Mucosa of rectum (tissue), 2 donors: Measurements from ENCODE around the gene SRCIN1.

Experiments used
- H3K27ac ChIP-seq, 2 donors: one replicate each; pipeline ENCODE4 v1.7.0; 2013; ENCODE audit warnings: inconsistent platforms in 2 of 2, low read depth in 2 of 2, low read length in 2 of 2
- H3K27me3 ChIP-seq, 2 donors: one replicate each; pipeline ENCODE4 v1.7.0; 2013; ENCODE audit warnings: low read length in 2 of 2; ENCODE audit not compliant: control insufficient read depth in 2 of 2, insufficient read depth in 2 of 2
- H3K36me3 ChIP-seq, 2 donors: one replicate each; pipeline ENCODE4 v1.7.0; 2013; ENCODE audit warnings: low read length in 2 of 2; ENCODE audit not compliant: control insufficient read depth in 2 of 2, insufficient read depth in 2 of 2
- H3K4me1 ChIP-seq, 2 donors: one replicate each; pipeline ENCODE4 v1.7.0; 2013; ENCODE audit warnings: low read length in 2 of 2, mild to moderate bottlenecking in 1 of 2; ENCODE audit not compliant: control insufficient read depth in 2 of 2, insufficient read depth in 2 of 2
- H3K4me3 ChIP-seq, 2 donors: one replicate each; pipeline ENCODE4 v1.7.0; 2013; ENCODE audit warnings: low read length in 2 of 2
- H3K9ac ChIP-seq, 2 donors: one replicate each; pipeline ENCODE4 v1.7.0; 2013; ENCODE audit warnings: low read length in 2 of 2, low read depth in 1 of 2, mild to moderate bottlenecking in 1 of 2
- H3K9me3 ChIP-seq, 2 donors: one replicate each; pipeline ENCODE4 v1.7.0; 2013; ENCODE audit warnings: low read length in 2 of 2; ENCODE audit not compliant: control insufficient read depth in 2 of 2
- donor health status: healthy.
- donor health status: Normal muscosa, but diverticular disease.

The SRCIN1 gene

GRCh38 chr17:38587947-38588787 lies 17.6 kb downstream of the SRCIN1 start:
- H3K9ac ChIP-seq, result no peak overlapping the region
- H3K4me1 ChIP-seq, result peaks cover 8% of the 10 kb centered on the region in 2 donors
- no peak overlapping the region for H3K4me3 ChIP-seq

GRCh38 chr17:38587203-38587602 lies 18.5 kb downstream of the SRCIN1 start:
- Histone ChIP-seq H3K27me3 (peaks cover 9 to 21% of the 10 kb centered on the region in 2 donors), H3K27ac (no peak overlapping the region), H3K4me3 (no peak overlapping the region), H3K4me1 (peaks cover 8% of the 10 kb centered on the region in 2 donors), H3K9ac (no peak overlapping the region), H3K9me3 (no peaks in the 10 kb centered on the region), H3K36me3 (no peaks in the 10 kb centered on the region)

More at GRCh38 chr17:38587947-38588787, 17.6 kb downstream of the SRCIN1 start:
- Histone ChIP-seq H3K27ac (no peak overlapping the region), H3K9me3 (no peaks in the 10 kb centered on the region), H3K27me3 (peaks cover 10 to 21% of the 10 kb centered on the region in 2 donors), H3K36me3 (no peaks in the 10 kb centered on the region)

- H3K4me3 ChIP-seq, result no peak overlapping the region
- no peak overlapping the region for H3K9ac ChIP-seq
- no peaks in the 10 kb centered on the region for H3K36me3 ChIP-seq
- H3K9me3 ChIP-seq, result no peaks in the 10 kb centered on the region
- H3K27ac ChIP-seq, result no peak overlapping the region
- H3K27me3 ChIP-seq, result peaks cover 5 to 21% of the 10 kb centered on the region in 2 donors
- H3K4me1 ChIP-seq, result peaks cover 8% of the 10 kb centered on the region in 2 donors
Measured at GRCh38 chr17:38586788-38587187, 19.0 kb downstream of the SRCIN1 start.

- no peak overlapping the region for H3K9ac ChIP-seq
- H3K4me1 ChIP-seq, result peaks cover 8% of the 10 kb centered on the region in 2 donors
- H3K9me3 ChIP-seq, result no peaks in the 10 kb centered on the region
- no peak overlapping the region for H3K4me3 ChIP-seq
- no peak overlapping the region for H3K27ac ChIP-seq
- no peaks in the 10 kb centered on the region for H3K36me3 ChIP-seq
- H3K27me3 ChIP-seq, result peaks cover 6 to 21% of the 10 kb centered on the region in 2 donors
Measured at GRCh38 chr17:38585918-38586529, 19.7 kb downstream of the SRCIN1 start.

- no peak overlapping the region for H3K4me3 ChIP-seq
- no peaks in the 10 kb centered on the region for H3K9me3 ChIP-seq
- H3K27me3 ChIP-seq, result peaks cover 6 to 26% of the 10 kb centered on the region in 2 donors
- no peak overlapping the region for H3K27ac ChIP-seq
- H3K4me1 ChIP-seq, result peaks cover 8% of the 10 kb centered on the region in 2 donors
- no peak overlapping the region for H3K9ac ChIP-seq
- H3K36me3 ChIP-seq, result no peaks in the 10 kb centered on the region
Measured at GRCh38 chr17:38585056-38585917, 20.5 kb downstream of the SRCIN1 start.

GRCh38 chr17:38584350-38584925 lies 21.3 kb downstream of the SRCIN1 start:
- H3K27me3 ChIP-seq, result peaks cover 12 to 34% of the 10 kb centered on the region in 2 donors
- no peak overlapping the region for H3K4me3 ChIP-seq
- H3K9ac ChIP-seq, result no peak overlapping the region
- no peak overlapping the region for H3K27ac ChIP-seq
- peaks cover 8% of the 10 kb centered on the region in 2 donors for H3K4me1 ChIP-seq
- no peaks in the 10 kb centered on the region for H3K9me3 ChIP-seq
- H3K36me3 ChIP-seq, result no peaks in the 10 kb centered on the region

- H3K4me1 ChIP-seq, result peaks cover 8% of the 10 kb centered on the region in 2 donors
Measured at GRCh38 chr17:38583828-38584349, 21.9 kb downstream of the SRCIN1 start.

GRCh38 chr17:38583176-38583575 lies 22.6 kb downstream of the SRCIN1 start:
- Histone ChIP-seq H3K9me3 (no peaks in the 10 kb centered on the region), H3K9ac (no peak overlapping the region), H3K4me3 (no peak overlapping the region), H3K4me1 (peaks cover 8% of the 10 kb centered on the region in 2 donors), H3K27ac (no peak overlapping the region), H3K27me3 (peaks cover 22 to 41% of the 10 kb centered on the region in 2 donors), H3K36me3 (no peaks in the 10 kb centered on the region)

More at GRCh38 chr17:38583828-38584349, 21.9 kb downstream of the SRCIN1 start:
- no peak overlapping the region for H3K27ac ChIP-seq
- H3K9ac ChIP-seq, result no peak overlapping the region
- H3K9me3 ChIP-seq, result no peaks in the 10 kb centered on the region
- H3K4me3 ChIP-seq, result no peak overlapping the region
- H3K36me3 ChIP-seq, result no peaks in the 10 kb centered on the region
- peaks cover 18 to 38% of the 10 kb centered on the region in 2 donors for H3K27me3 ChIP-seq

- Histone ChIP-seq H3K36me3 (no peaks in the 10 kb centered on the region), H3K27ac (no peak overlapping the region), H3K4me3 (no peak overlapping the region), H3K4me1 (peaks cover 8% of the 10 kb centered on the region in 2 donors), H3K9me3 (no peaks in the 10 kb centered on the region), H3K27me3 (peaks cover 33 to 46% of the 10 kb centered on the region in 2 donors), H3K9ac (no peak overlapping the region)
Measured at GRCh38 chr17:38582069-38582468, 23.7 kb downstream of the SRCIN1 start.
